ENCODE data around the gene EMX1. TPM values are rescaled to one million over a fixed set of nuclear protein-coding genes. Genes with fewer than 3 reads are reported as not detected.
A peak's percentile ranks its signal among the peaks of the same experiment; 100 is the strongest.

EMX1 gene
- total and polyA plus RNA-seq, 2 of the 13 experiments (the other 11 are each of a cell fraction or from before 2014, with no cell fraction given): 0.62 to 4.9 TPM

GRCh38 chr2:72888438-72889202 lies 28.7 kb upstream of the EMX1 start (continued):
- TF ChIP-seq ZNF512 (CRISPR knock-in tag; IDR thresholded peaks at IDR 0.05) (no peak), ZXDC (CRISPR knock-in tag; IDR thresholded peaks at IDR 0.05) (no peak; the same call in 1 of the 2 replicates), ZBTB8A (CRISPR knock-in tag; IDR thresholded peaks at IDR 0.05; ENCODE audit: borderline replicate concordance, low read depth) (no peak), ZC3H13 (CRISPR knock-in tag; IDR thresholded peaks at IDR 0.05) (no peak), BRCA1 (CRISPR knock-in tag; IDR thresholded peaks at IDR 0.05) (no peak), SRF (IDR thresholded peaks at IDR 0.05; ENCODE audit: low read depth, low read length) (no peak), CEBPZ (IDR thresholded peaks at IDR 0.05; ENCODE audit: low read length) (no peak), FOXO4 (CRISPR knock-in tag; conservative IDR thresholded peaks at IDR 0.05) (no peak), ZNF703 (CRISPR knock-in tag; IDR thresholded peaks at IDR 0.05; ENCODE audit: borderline replicate concordance) (no peak), ZBTB42 (CRISPR knock-in tag; IDR thresholded peaks at IDR 0.05) (no peak), ZNF232 (CRISPR knock-in tag; IDR thresholded peaks at IDR 0.05; ENCODE audit: borderline replicate concordance) (0 out of 2 replicates have a peak, but pooled peaks have one; percentile 67), FOXK1 (CRISPR knock-in tag; IDR thresholded peaks at IDR 0.05; ENCODE audit: borderline replicate concordance, low read depth) (no peak), ZNF629 (CRISPR knock-in tag; conservative IDR thresholded peaks at IDR 0.05) (peak; percentile 65), ZNF343 (CRISPR knock-in tag; IDR thresholded peaks at IDR 0.05) (no peak; the same call in 1 of the 2 replicates), ETV5 (CRISPR knock-in tag; IDR thresholded peaks at IDR 0.05; ENCODE audit: borderline replicate concordance) (peak; percentile 1; the same call in 1 of the 2 replicates), SALL1 (CRISPR knock-in tag; IDR thresholded peaks at IDR 0.05) (peak; percentile 56), ZNF788 (CRISPR knock-in tag; IDR thresholded peaks at IDR 0.05; ENCODE audit: borderline replicate concordance) (no peak), ZBTB3 (CRISPR knock-in tag; IDR thresholded peaks at IDR 0.05; ENCODE audit: borderline replicate concordance, low read depth) (no peak), STAG1 (CRISPR knock-in tag; IDR thresholded peaks at IDR 0.05) (no peak), KDM2A (CRISPR knock-in tag; IDR thresholded peaks at IDR 0.05; ENCODE audit: borderline replicate concordance, low read depth) (no peak)

Measured in HepG2 (cell line).